Limb (tissue), 2 donors: ENCODE data around the gene CCDC83.
A peak's percentile ranks its signal among the peaks of the same experiment; 100 is the strongest.
"Not testable (repeated sequence)": the region's sequence is repeated elsewhere in the genome, so short reads cannot be mapped to it uniquely, and the experiment has no call there.

ENCODE experiments used
- DNase-seq, 2 donors: peaks; one replicate each; pipeline ENCODE4 v3.0.0-alpha.2; 2016; ENCODE audit errors: extremely low spot score in 2 of 2

The CCDC83 gene

GRCh38 chr11:85835263-85835662 is 19.9 kb upstream of the CCDC83 start:
- DNase-seq: no peak

GRCh38 chr11:85835729-85836128 is 19.5 kb upstream of the CCDC83 start:
- DNase-seq: no peak

- DNase-seq: not testable (repeated sequence)
Observed at GRCh38 chr11:85840932-85841331, 14.3 kb upstream of the CCDC83 start.

- no peak for DNase-seq
Observed at GRCh38 chr11:85843929-85844328, 11.3 kb upstream of the CCDC83 start.

- no peak for DNase-seq
Observed at GRCh38 chr11:85844439-85845123, 10.6 kb upstream of the CCDC83 start.

GRCh38 chr11:85845124-85845631 is 10.0 kb upstream of the CCDC83 start:
- no peak for DNase-seq

- no peak for DNase-seq
Observed at GRCh38 chr11:85847436-85847835, 7.7 kb upstream of the CCDC83 start.

- DNase-seq: no peak
Observed at GRCh38 chr11:85848006-85848405, 7.2 kb upstream of the CCDC83 start.

GRCh38 chr11:85848556-85848955 is 6.6 kb upstream of the CCDC83 start:
- no peak for DNase-seq

GRCh38 chr11:85852754-85853153 is 2.4 kb upstream of the CCDC83 start:
- DNase-seq: not testable (repeated sequence)

GRCh38 chr11:85853541-85853940 is 1.6 kb upstream of the CCDC83 start:
- not testable (repeated sequence) for DNase-seq

GRCh38 chr11:85854212-85854556 is 999 bp upstream of the CCDC83 start:
- DNase-seq: no peak

- DNase-seq: peak; percentile 95 to 98
Observed at GRCh38 chr11:85854557-85855340, 434 bp upstream of the CCDC83 start.

- no peak for DNase-seq
Observed at GRCh38 chr11:85857098-85857497, 1.9 kb downstream of the CCDC83 start.

- DNase-seq: not testable (repeated sequence)
Observed at GRCh38 chr11:85859541-85859940, 4.4 kb downstream of the CCDC83 start.

GRCh38 chr11:85863855-85864254 is 8.7 kb downstream of the CCDC83 start:
- no peak for DNase-seq

GRCh38 chr11:85866137-85866827 is 11.1 kb downstream of the CCDC83 start:
- DNase-seq: no peak

- DNase-seq: no peak
Observed at GRCh38 chr11:85867751-85868150, 12.6 kb downstream of the CCDC83 start.

GRCh38 chr11:85869781-85870180 is 14.6 kb downstream of the CCDC83 start:
- DNase-seq: no peak

- DNase-seq: no peak
Observed at GRCh38 chr11:85874265-85874664, 19.1 kb downstream of the CCDC83 start.

- DNase-seq: no peak
Observed at GRCh38 chr11:85875505-85875904, 20.3 kb downstream of the CCDC83 start.

GRCh38 chr11:85884581-85885021 is 29.4 kb downstream of the CCDC83 start:
- DNase-seq: no peak
